IPS-15b (cell line): ENCODE results near the gene CELSR2.

Source experiments
- H3K27me3 ChIP-seq: one replicate; pipeline ENCODE4 v1.6.1; 2013; ENCODE audit warnings: low read length; ENCODE audit not compliant: control insufficient read depth, insufficient read depth
- H3K36me3 ChIP-seq: one replicate; pipeline ENCODE4 v1.6.1; 2013; ENCODE audit warnings: low read length; ENCODE audit not compliant: control insufficient read depth, insufficient read depth
- H3K4me1 ChIP-seq: one replicate; pipeline ENCODE4 v1.6.1; 2013; ENCODE audit warnings: mild to moderate bottlenecking, low read length; ENCODE audit not compliant: control insufficient read depth, insufficient read depth
- H3K4me3 ChIP-seq: one replicate; pipeline ENCODE4 v1.5.1; 2013; ENCODE audit warnings: low read depth, low read length
- H3K9ac ChIP-seq: one replicate; pipeline ENCODE4 v1.6.1; 2013; ENCODE audit warnings: low read depth, mild to moderate bottlenecking, low read length
- H3K9me3 ChIP-seq: one replicate; pipeline ENCODE4 v1.6.1; 2013; ENCODE audit warnings: mild to moderate bottlenecking, low read length; ENCODE audit not compliant: control insufficient read depth, insufficient read depth

Gene CELSR2

GRCh38 chr1:109247401-109248365 is 1.7 kb upstream of the CELSR2 start:
- Histone ChIP-seq H3K9ac (no peak overlapping the region), H3K36me3 (peaks cover 7% of the 10 kb centered on the region), H3K27me3 (peaks cover 20% of the 10 kb centered on the region), H3K9me3 (no peaks in the 10 kb centered on the region), H3K4me1 (peaks cover 3% of the 10 kb centered on the region), H3K4me3 (no peak overlapping the region)

GRCh38 chr1:109248444-109248796 is 919 bp upstream of the CELSR2 start:
- Histone ChIP-seq H3K4me3 (no peak overlapping the region), H3K4me1 (peaks cover 3% of the 10 kb centered on the region), H3K9me3 (no peaks in the 10 kb centered on the region), H3K36me3 (peaks cover 7% of the 10 kb centered on the region), H3K9ac (peak overlapping the region; percentile 8), H3K27me3 (peaks cover 20% of the 10 kb centered on the region)

GRCh38 chr1:109249654-109250401 is 489 bp downstream of the CELSR2 start:
- peaks cover 20% of the 10 kb centered on the region for H3K27me3 ChIP-seq
- H3K9ac ChIP-seq, result no peak overlapping the region
- no peaks in the 10 kb centered on the region for H3K9me3 ChIP-seq
- H3K4me3 ChIP-seq, result peak overlapping the region; percentile 45
- H3K36me3 ChIP-seq, result peaks cover 7% of the 10 kb centered on the region
- peaks cover 11% of the 10 kb centered on the region for H3K4me1 ChIP-seq

- H3K4me3 ChIP-seq, result peak overlapping the region; percentile 45
- H3K36me3 ChIP-seq, result peaks cover 9% of the 10 kb centered on the region
- H3K4me1 ChIP-seq, result peaks cover 13% of the 10 kb centered on the region
- H3K9ac ChIP-seq, result no peak overlapping the region
- no peaks in the 10 kb centered on the region for H3K9me3 ChIP-seq
- peaks cover 20% of the 10 kb centered on the region for H3K27me3 ChIP-seq
These were observed 1.3 kb downstream of the CELSR2 start for GRCh38 chr1:109250454-109251276.

- Histone ChIP-seq H3K9ac (no peak overlapping the region), H3K36me3 (peaks cover 10% of the 10 kb centered on the region), H3K27me3 (peaks cover 20% of the 10 kb centered on the region), H3K4me1 (peaks cover 13% of the 10 kb centered on the region), H3K4me3 (no peak overlapping the region), H3K9me3 (no peaks in the 10 kb centered on the region)
These were observed 2.2 kb downstream of the CELSR2 start for GRCh38 chr1:109251277-109252166.

GRCh38 chr1:109252167-109252892 is 3.0 kb downstream of the CELSR2 start:
- Histone ChIP-seq H3K36me3 (peaks cover 10% of the 10 kb centered on the region), H3K9me3 (no peaks in the 10 kb centered on the region), H3K9ac (no peak overlapping the region), H3K27me3 (peaks cover 16% of the 10 kb centered on the region), H3K4me1 (peaks cover 13% of the 10 kb centered on the region), H3K4me3 (no peak overlapping the region)

- peak overlapping the region; percentile 12 for H3K9ac ChIP-seq
- H3K4me3 ChIP-seq, result no peak overlapping the region
These were observed 3.8 kb downstream of the CELSR2 start for GRCh38 chr1:109252893-109253802.

GRCh38 chr1:109253803-109254620 is 4.7 kb downstream of the CELSR2 start:
- Histone ChIP-seq H3K9me3 (no peaks in the 10 kb centered on the region), H3K27me3 (peaks cover 8% of the 10 kb centered on the region), H3K4me3 (peak overlapping the region; percentile 13), H3K36me3 (peaks cover 19% of the 10 kb centered on the region), H3K9ac (peak overlapping the region; percentile 54), H3K4me1 (peaks cover 11% of the 10 kb centered on the region)

More at GRCh38 chr1:109252893-109253802, 3.8 kb downstream of the CELSR2 start:
- Histone ChIP-seq H3K4me1 (peaks cover 13% of the 10 kb centered on the region), H3K9me3 (no peaks in the 10 kb centered on the region), H3K27me3 (peaks cover 10% of the 10 kb centered on the region), H3K36me3 (peaks cover 12% of the 10 kb centered on the region)

GRCh38 chr1:109254621-109255096 is 5.3 kb downstream of the CELSR2 start:
- H3K27me3 ChIP-seq, result peaks cover 8% of the 10 kb centered on the region
- no peak overlapping the region for H3K9ac ChIP-seq
- H3K36me3 ChIP-seq, result peaks cover 19% of the 10 kb centered on the region
- peaks cover 16% of the 10 kb centered on the region for H3K4me1 ChIP-seq
- peak overlapping the region; percentile 13 for H3K4me3 ChIP-seq
- no peaks in the 10 kb centered on the region for H3K9me3 ChIP-seq
